SK-N-SH (cell line): Measurements from ENCODE around the gene MYO16. TPM values are rescaled to one million over a fixed set of nuclear protein-coding genes. Genes with fewer than 3 reads are reported as not detected.

Source experiments
- CTCF ChIA-PET: fragments of 300-600, 350-600 bp; formaldehyde crosslinking; extraction: SDS; loops from one replicate; lab custom pipeline; 2021; lab: Yijun Ruan, JAX
- POLR2A ChIA-PET: fragments of 350-600 bp; sonication (Branson Sonifier 250); formaldehyde crosslinking; extraction: SDS; loops from one replicate; lab custom pipeline; 2020; ENCODE audit warnings: antibody characterized with exemption, inconsistent platforms; lab: Yijun Ruan, JAX
- DNase-seq: peaks from one replicate; pipeline ENCODE4 v3.0.0; 2012
- H2AFZ ChIP-seq: fragments of 200-600 bp; sonication (generic); 2 replicates; pipeline ENCODE4 v1.8.1; 2016; ENCODE audit warnings: antibody characterized with exemption, mild to moderate bottlenecking, low read depth
- H3F3A ChIP-seq: fragments of 200-600 bp; sonication (generic); replicated peaks from 2 replicates; pipeline ENCODE3; 2016; ENCODE audit warnings: antibody characterized with exemption, mild to moderate bottlenecking; ENCODE audit not compliant: insufficient read depth
- H3K27ac ChIP-seq, 2 experiments: fragments of 200-500 bp in 1 of 2; fragments of 200-600 bp in 1 of 2; sonication (Bioruptor generic) in 1 of 2; sonication (generic), shearing (Covaris generic) in 1 of 2; 2 replicates each; pipeline versions ENCODE4 v1.5.1 to v1.6.1; 2014 to 2016; ENCODE audit warnings: low read depth in 2 of 2, inconsistent platforms in 1 of 2, low read length in 1 of 2, mild to moderate bottlenecking in 1 of 2, mixed read lengths in 1 of 2
- H3K27me3 ChIP-seq: fragments of 200-600 bp; sonication (generic), shearing (Covaris generic); 2 replicates; pipeline ENCODE4 v1.6.1; 2016; ENCODE audit warnings: mixed run types; ENCODE audit not compliant: insufficient read depth
- H3K36me3 ChIP-seq, 2 experiments: fragments of 200-500 bp in 1 of 2; fragments of 200-600 bp in 1 of 2; sonication (Bioruptor generic) in 1 of 2; sonication (generic) in 1 of 2; replicated peaks in 1 of 2; 2 replicates each; pipeline versions ENCODE3 to v1.5.1; 2014 to 2016; ENCODE audit warnings: low read length in 1 of 2, mild to moderate bottlenecking in 1 of 2; ENCODE audit not compliant: insufficient read depth in 2 of 2, control insufficient read depth in 1 of 2
- H3K4me1 ChIP-seq, 2 experiments: fragments of 200-500 bp in 1 of 2; fragments of 200-600 bp in 1 of 2; sonication (Bioruptor generic) in 1 of 2; sonication (generic), shearing (Covaris generic) in 1 of 2; 2 replicates each; pipeline versions ENCODE4 v1.5.1 to v1.6.1; 2014 to 2016; ENCODE audit warnings: low read depth in 1 of 2, low read length in 1 of 2, mixed run types in 1 of 2; ENCODE audit not compliant: insufficient read depth in 2 of 2, control insufficient read depth in 1 of 2
- H3K4me2 ChIP-seq: fragments of 200-600 bp; sonication (generic), shearing (Covaris generic); 2 replicates; pipeline ENCODE4 v1.6.1; 2017; ENCODE audit warnings: mixed run types
- H3K4me3 ChIP-seq, 2 experiments: fragments of 200-500 bp in 1 of 2; fragments of 200-600 bp in 1 of 2; sonication (Bioruptor generic) in 1 of 2; sonication (generic), shearing (Covaris generic) in 1 of 2; 2 replicates each; pipeline versions ENCODE4 v1.5.1 to v1.8.1; 2014 to 2016; ENCODE audit warnings: low read depth in 2 of 2, inconsistent platforms in 1 of 2, low read length in 1 of 2, mild to moderate bottlenecking in 1 of 2, mixed read lengths in 1 of 2, moderate library complexity in 1 of 2
- H3K79me2 ChIP-seq: fragments of 200-600 bp; sonication (generic); 2 replicates; pipeline ENCODE4 v1.8.1; 2017; ENCODE audit warnings: mild to moderate bottlenecking; ENCODE audit not compliant: insufficient read depth
- H3K9ac ChIP-seq: fragments of 200-600 bp; sonication (generic); 2 replicates; pipeline ENCODE4 v1.6.1; 2017; ENCODE audit warnings: mixed run types
- H3K9me2 ChIP-seq: fragments of 200-600 bp; sonication (generic); 2 replicates; pipeline ENCODE4 v1.6.1; 2017; ENCODE audit warnings: mixed run types
- H3K9me3 ChIP-seq: fragments of 200-600 bp; sonication (generic); 2 replicates; pipeline ENCODE4 v1.6.1; 2017; ENCODE audit warnings: mixed run types, mild to moderate bottlenecking, moderate library complexity
- H4K20me1 ChIP-seq: fragments of 200-600 bp; sonication (generic); 2 replicates; pipeline ENCODE4 v1.6.1; 2017; ENCODE audit warnings: mild to moderate bottlenecking, mixed run types; ENCODE audit not compliant: insufficient read depth
- ELF1 ChIP-seq: IDR thresholded peaks from 2 replicates; pipeline ENCODE4 v1.4.0; 2012
- FOXJ3 ChIP-seq: sonication (generic); formaldehyde crosslinking; IDR thresholded peaks from 2 replicates; pipeline ENCODE4 v1.5.1; 2020; ENCODE audit warnings: mild to moderate bottlenecking, missing genetic modification reagents
- FOXM1 ChIP-seq: IDR thresholded peaks from 2 replicates; pipeline ENCODE4 v1.4.0; 2012; ENCODE audit warnings: low read depth, mild to moderate bottlenecking
- GATA2 ChIP-seq: sonication (generic); formaldehyde crosslinking; IDR thresholded peaks from 2 replicates; pipeline ENCODE4 v1.5.0; 2020; ENCODE audit warnings: mild to moderate bottlenecking, missing genetic modification reagents
- MEF2A ChIP-seq: IDR thresholded peaks from 2 replicates; pipeline ENCODE4 v1.4.0; 2012; ENCODE audit warnings: low read depth, borderline replicate concordance
- NRF1 ChIP-seq: IDR thresholded peaks from 2 replicates; pipeline ENCODE4 v1.6.1; 2012; ENCODE audit warnings: low read depth, mild to moderate bottlenecking, low read length
- RCOR1 ChIP-seq: fragments of 150-350 bp; IDR thresholded peaks from 2 replicates; pipeline ENCODE4 v1.6.1; 2017; ENCODE audit warnings: antibody characterized with exemption, low read length
- RFX5 ChIP-seq: IDR thresholded peaks from 2 replicates; pipeline ENCODE4 v1.6.1; 2012; ENCODE audit warnings: mild to moderate bottlenecking, improper control_type of control experiment, low read length
- TCF12 ChIP-seq: IDR thresholded peaks from 2 replicates; pipeline ENCODE4 v1.4.0; 2012
- TEAD4 ChIP-seq: IDR thresholded peaks from 2 replicates; pipeline ENCODE4 v1.4.0; 2012; ENCODE audit warnings: mild to moderate bottlenecking, borderline replicate concordance; ENCODE audit not compliant: insufficient read depth
- YY1 ChIP-seq: IDR thresholded peaks from 2 replicates; pipeline ENCODE4 v1.4.0; 2012; ENCODE audit warnings: low read depth, mild to moderate bottlenecking
- WGBS: methylation state at CpG from one replicate; pipeline ENCODE4 v1.1.6; 2017; ENCODE audit warnings: low lambda C conversion rate; 5-methylcytosine and 5-hydroxymethylcytosine counted together
- polyA plus RNA-seq, 3 experiments: library from polyadenylated mRNA; depleted of rRNA; stranded (reverse); fragments of >200 nt; gene quantifications; 2 replicates each; pipeline ENCODE4 v1.2.3, GENCODE V29; 2012
- TF ChIP-seq, protein P1 (sequence below): IDR thresholded peaks from 2 replicates; pipeline ENCODE4 v1.4.0; 2012; ENCODE audit warnings: low read depth
- TF ChIP-seq, protein P2 (sequence below): IDR thresholded peaks from 2 replicates; pipeline ENCODE4 v1.4.0; 2012; ENCODE audit warnings: low read depth, borderline replicate concordance
- TF ChIP-seq, protein P3 (sequence below): IDR thresholded peaks from 2 replicates; pipeline ENCODE4; 2012
- TF ChIP-seq, protein P4 (sequence below): fragments of 200-600 bp; sonication (generic); IDR thresholded peaks from 2 replicates; pipeline ENCODE4 v1.6.1; 2017; ENCODE audit warnings: antibody characterized with exemption, mild to moderate bottlenecking, moderate library complexity
- TF ChIP-seq, protein P5 (sequence below): fragments of 150-350 bp; IDR thresholded peaks from 2 replicates; pipeline ENCODE4 v1.6.1; 2016; ENCODE audit warnings: mild to moderate bottlenecking, low read depth, low read length

MYO16 gene
- polyA plus RNA-seq, 1 of the 3 experiments (the other 2 are of a cell fraction) = 0.07 TPM

DNA sequence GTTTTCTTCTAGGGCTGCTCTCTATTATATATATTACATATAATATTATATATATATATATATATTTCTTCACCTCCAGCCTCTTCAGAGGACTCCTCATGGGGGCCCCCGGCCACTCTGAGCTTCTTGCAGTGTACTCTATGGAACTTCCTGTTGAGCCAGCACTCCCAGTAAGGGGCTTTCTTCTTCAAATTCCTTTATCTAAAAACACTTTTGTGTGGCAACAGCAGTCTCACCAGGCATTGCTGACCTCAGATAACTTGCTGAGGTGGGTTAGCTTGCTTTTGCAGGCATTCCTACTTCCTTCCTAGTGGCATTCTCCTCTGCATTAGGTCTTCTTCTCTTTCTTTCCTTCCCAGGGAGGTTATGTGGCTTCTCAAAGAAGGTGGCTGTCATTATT, 381.5 kb downstream of the MYO16 start:
- ChIA-PET POLR2A (no interaction called here), CTCF (interaction anchor here (0.6 kb wide), 1 partner anchor 69 kb away, joined by 3 read pairs; no protein-coding TSS in a partner anchor)
- H3F3A ChIP-seq = no peaks in the 10 kb centered on the region

DNA sequence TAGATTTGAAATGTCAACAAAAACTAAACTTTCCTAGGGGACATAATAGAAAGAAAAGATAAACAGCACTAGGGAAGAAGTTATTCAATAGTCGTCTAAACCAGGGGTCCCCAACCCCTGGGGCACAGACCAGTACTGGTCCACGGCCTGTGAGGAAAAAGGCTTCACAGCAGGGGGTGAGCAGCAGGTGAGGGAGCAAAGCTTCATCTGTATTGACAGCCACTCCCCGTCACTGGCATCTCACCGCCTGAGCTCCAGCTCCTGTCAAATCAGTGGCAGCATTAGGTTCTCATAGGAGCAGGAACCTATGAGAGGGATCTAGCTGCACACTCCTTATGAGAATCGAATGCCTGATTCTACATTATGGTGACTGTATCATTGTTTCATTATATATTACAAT, 382.7 kb downstream of the MYO16 start:
- CTCF ChIA-PET = no interaction called here
- H3K9me2 ChIP-seq = no peaks in the 10 kb centered on the region
- no peaks in the 10 kb centered on the region for H3K9me3 ChIP-seq
- H3K4me3 ChIP-seq = no peak overlapping the region
- H3K4me2 ChIP-seq = no peak overlapping the region
- no peak overlapping the region for H3K9ac ChIP-seq
- H3K79me2 ChIP-seq = no peaks in the 10 kb centered on the region
- no peak overlapping the region for H3K27ac ChIP-seq
- no peaks in the 10 kb centered on the region for H3K36me3 ChIP-seq
- TF ChIP-seq ELF1 (no peak), GATA2 (CRISPR knock-in tag) (no peak), YY1 (no peak), RFX5 (no peak), FOXJ3 (CRISPR knock-in tag) (no peak), TEAD4 (no peak), TCF12 (no peak), FOXM1 (no peak), RCOR1 (no peak), MEF2A (no peak)
- TF ChIP-seq, protein P1, sequence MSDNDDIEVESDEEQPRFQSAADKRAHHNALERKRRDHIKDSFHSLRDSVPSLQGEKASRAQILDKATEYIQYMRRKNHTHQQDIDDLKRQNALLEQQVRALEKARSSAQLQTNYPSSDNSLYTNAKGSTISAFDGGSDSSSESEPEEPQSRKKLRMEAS = no peak
- TF ChIP-seq, protein P2, sequence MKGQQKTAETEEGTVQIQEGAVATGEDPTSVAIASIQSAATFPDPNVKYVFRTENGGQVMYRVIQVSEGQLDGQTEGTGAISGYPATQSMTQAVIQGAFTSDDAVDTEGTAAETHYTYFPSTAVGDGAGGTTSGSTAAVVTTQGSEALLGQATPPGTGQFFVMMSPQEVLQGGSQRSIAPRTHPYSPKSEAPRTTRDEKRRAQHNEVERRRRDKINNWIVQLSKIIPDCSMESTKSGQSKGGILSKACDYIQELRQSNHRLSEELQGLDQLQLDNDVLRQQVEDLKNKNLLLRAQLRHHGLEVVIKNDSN = no peak
- TF ChIP-seq, protein P3, sequence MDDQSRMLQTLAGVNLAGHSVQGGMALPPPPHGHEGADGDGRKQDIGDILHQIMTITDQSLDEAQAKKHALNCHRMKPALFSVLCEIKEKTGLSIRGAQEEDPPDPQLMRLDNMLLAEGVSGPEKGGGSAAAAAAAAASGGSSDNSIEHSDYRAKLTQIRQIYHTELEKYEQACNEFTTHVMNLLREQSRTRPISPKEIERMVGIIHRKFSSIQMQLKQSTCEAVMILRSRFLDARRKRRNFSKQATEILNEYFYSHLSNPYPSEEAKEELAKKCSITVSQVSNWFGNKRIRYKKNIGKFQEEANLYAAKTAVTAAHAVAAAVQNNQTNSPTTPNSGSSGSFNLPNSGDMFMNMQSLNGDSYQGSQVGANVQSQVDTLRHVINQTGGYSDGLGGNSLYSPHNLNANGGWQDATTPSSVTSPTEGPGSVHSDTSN = no peak
- TF ChIP-seq, protein P4, sequence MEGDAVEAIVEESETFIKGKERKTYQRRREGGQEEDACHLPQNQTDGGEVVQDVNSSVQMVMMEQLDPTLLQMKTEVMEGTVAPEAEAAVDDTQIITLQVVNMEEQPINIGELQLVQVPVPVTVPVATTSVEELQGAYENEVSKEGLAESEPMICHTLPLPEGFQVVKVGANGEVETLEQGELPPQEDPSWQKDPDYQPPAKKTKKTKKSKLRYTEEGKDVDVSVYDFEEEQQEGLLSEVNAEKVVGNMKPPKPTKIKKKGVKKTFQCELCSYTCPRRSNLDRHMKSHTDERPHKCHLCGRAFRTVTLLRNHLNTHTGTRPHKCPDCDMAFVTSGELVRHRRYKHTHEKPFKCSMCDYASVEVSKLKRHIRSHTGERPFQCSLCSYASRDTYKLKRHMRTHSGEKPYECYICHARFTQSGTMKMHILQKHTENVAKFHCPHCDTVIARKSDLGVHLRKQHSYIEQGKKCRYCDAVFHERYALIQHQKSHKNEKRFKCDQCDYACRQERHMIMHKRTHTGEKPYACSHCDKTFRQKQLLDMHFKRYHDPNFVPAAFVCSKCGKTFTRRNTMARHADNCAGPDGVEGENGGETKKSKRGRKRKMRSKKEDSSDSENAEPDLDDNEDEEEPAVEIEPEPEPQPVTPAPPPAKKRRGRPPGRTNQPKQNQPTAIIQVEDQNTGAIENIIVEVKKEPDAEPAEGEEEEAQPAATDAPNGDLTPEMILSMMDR = no peak
- 80% methylated on average over 5 of the region's 5 CpGs for WGBS
- no peak overlapping the region for H2AFZ ChIP-seq
- no peaks in the 10 kb centered on the region for H3K4me1 ChIP-seq
- no peaks in the 10 kb centered on the region for H4K20me1 ChIP-seq
- no peaks in the 10 kb centered on the region for H3K27me3 ChIP-seq
- POLR2A ChIA-PET = no interaction called here
- H3F3A ChIP-seq = no peaks in the 10 kb centered on the region
- no peak for DNase-seq

More for the DNA sequence above, 381.5 kb downstream of the MYO16 start:
- H3K9me3 ChIP-seq = no peaks in the 10 kb centered on the region
- no peak overlapping the region for H3K27ac ChIP-seq
- H3K4me2 ChIP-seq = no peak overlapping the region
- no peaks in the 10 kb centered on the region for H3K79me2 ChIP-seq
- no peaks in the 10 kb centered on the region for H3K4me1 ChIP-seq
- H3K4me3 ChIP-seq = no peak overlapping the region
- 95% methylated on average over 1 of the region's 1 CpG for WGBS
- TF ChIP-seq RCOR1 (no peak), NRF1 (no peak), RFX5 (no peak), ELF1 (no peak), GATA2 (CRISPR knock-in tag) (no peak)
- TF ChIP-seq, protein P1 = no peak
- TF ChIP-seq, protein P5, sequence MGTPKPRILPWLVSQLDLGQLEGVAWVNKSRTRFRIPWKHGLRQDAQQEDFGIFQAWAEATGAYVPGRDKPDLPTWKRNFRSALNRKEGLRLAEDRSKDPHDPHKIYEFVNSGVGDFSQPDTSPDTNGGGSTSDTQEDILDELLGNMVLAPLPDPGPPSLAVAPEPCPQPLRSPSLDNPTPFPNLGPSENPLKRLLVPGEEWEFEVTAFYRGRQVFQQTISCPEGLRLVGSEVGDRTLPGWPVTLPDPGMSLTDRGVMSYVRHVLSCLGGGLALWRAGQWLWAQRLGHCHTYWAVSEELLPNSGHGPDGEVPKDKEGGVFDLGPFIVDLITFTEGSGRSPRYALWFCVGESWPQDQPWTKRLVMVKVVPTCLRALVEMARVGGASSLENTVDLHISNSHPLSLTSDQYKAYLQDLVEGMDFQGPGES = no peak
- H4K20me1 ChIP-seq = no peaks in the 10 kb centered on the region
- no peak overlapping the region for H2AFZ ChIP-seq
- no peaks in the 10 kb centered on the region for H3K9me2 ChIP-seq
- H3K9ac ChIP-seq = no peak overlapping the region
- H3K36me3 ChIP-seq = no peaks in the 10 kb centered on the region
- no peak for DNase-seq
- no peaks in the 10 kb centered on the region for H3K27me3 ChIP-seq
